ENCODE measurements around the gene KIAA0408.

DNA sequence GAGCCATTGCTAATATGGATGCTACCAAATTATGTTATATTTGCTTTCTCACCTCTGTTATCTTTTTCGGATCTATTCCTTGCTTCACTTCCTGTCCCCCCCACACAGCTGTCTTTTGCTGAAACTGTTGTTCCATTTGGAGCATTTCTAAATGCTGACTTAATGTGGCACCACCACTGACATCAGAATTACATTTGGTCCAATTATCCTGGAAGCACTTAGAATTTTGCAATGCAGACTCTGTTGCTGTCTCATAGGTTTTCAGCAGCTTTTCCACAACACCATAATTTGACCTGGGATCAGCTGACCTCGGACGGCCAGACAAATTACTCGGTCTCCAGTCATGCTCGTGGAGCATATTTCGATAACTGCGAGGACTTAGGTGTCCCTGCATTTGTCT lies 12.8 kb downstream of the KIAA0408 start:
- no peak for TF ChIP-seq CTCF (IDR thresholded peaks at IDR 0.05)
- no peak for TF ChIP-seq POLR2A (IDR thresholded peaks at IDR 0.05)
